Activated CD4-positive, alpha-beta memory T cell treated with anti-CD3 and anti-CD28 coated beads, Interleukin-2, amount 10 ng/mL, durations not matched to agents 7 days and 5 days (primary cell): Measurements from ENCODE around the gene IGFL4. TPM values are rescaled to one million over a fixed set of nuclear protein-coding genes. Genes with fewer than 3 reads are reported as not detected.

Source experiments
- CTCF ChIA-PET: fragments of 350-600 bp; sonication (Branson Sonifier 250); formaldehyde crosslinking; loops from one replicate; lab custom pipeline; 2021; ENCODE audit warnings: antibody characterized with exemption, inconsistent platforms; lab: Charles Lee
- POLR2A ChIA-PET: fragments of 350-600 bp; sonication (Branson Sonifier 250); formaldehyde crosslinking; loops from one replicate; lab custom pipeline; 2021; ENCODE audit warnings: antibody characterized with exemption; lab: Charles Lee
- DNase-seq: peaks from one replicate; pipeline ENCODE4 v3.0.0-alpha.2; 2020
- H3K27ac Mint-ChIP-seq: one replicate; pipeline ENCODE4 v1.8.0; 2021; ENCODE audit warnings: mild to moderate bottlenecking, mixed read lengths
- H3K27me3 Mint-ChIP-seq: one replicate; pipeline ENCODE4 v1.8.0; 2021; ENCODE audit warnings: mixed read lengths
- H3K36me3 Mint-ChIP-seq: one replicate; pipeline ENCODE4 v1.8.0; 2021; ENCODE audit warnings: low read depth, mixed read lengths
- H3K4me1 Mint-ChIP-seq: one replicate; pipeline ENCODE4 v1.8.0; 2021; ENCODE audit warnings: mixed read lengths
- H3K4me3 Mint-ChIP-seq: one replicate; pipeline ENCODE4 v1.8.0; 2021; ENCODE audit warnings: mild to moderate bottlenecking, mixed read lengths
- H3K9me3 Mint-ChIP-seq: one replicate; pipeline ENCODE4 v1.8.0; 2021; ENCODE audit warnings: mixed read lengths
- total RNA-seq, 2 experiments: library from RNA; stranded (reverse); gene quantifications; one replicate each; pipeline ENCODE4 v1.2.3, GENCODE V29; 2021

Gene IGFL4
- total RNA-seq, 2 experiments from 2014 or later: not detected

DNA sequence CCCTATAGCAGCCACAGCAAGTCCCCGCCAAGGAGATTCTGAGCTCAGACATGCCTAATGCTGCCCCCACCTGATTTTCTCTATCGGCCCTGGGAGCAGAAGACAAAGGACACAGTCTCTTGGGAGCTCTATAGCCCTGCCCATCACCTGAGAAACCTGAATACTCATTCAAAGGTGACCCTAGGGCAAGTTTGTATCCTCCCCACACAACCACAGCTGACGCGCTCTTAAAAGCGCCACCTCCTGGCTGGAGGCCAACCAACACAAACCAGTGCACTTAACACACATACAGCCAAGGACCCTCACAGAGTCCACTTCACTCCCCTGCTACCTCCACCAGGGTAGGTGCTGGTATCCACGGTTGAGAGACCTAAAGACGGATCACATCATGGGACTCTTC is 8.8 kb upstream of the IGFL4 start:
- no peak for DNase-seq
- no peaks in the 10 kb centered on the region for H3K36me3 Mint-ChIP-seq
- H3K4me1 Mint-ChIP-seq: no peaks in the 10 kb centered on the region
- H3K4me3 Mint-ChIP-seq: no peak overlapping the region
- H3K9me3 Mint-ChIP-seq: no peaks in the 10 kb centered on the region
- ChIA-PET POLR2A (no interaction called here), CTCF (interaction anchor here (2.5 kb wide), 1 partner anchor 21 kb away, joined by 12 read pairs; no protein-coding TSS in a partner anchor)
- no peak overlapping the region for H3K27ac Mint-ChIP-seq
- H3K27me3 Mint-ChIP-seq: peaks cover 73% of the 10 kb centered on the region

DNA sequence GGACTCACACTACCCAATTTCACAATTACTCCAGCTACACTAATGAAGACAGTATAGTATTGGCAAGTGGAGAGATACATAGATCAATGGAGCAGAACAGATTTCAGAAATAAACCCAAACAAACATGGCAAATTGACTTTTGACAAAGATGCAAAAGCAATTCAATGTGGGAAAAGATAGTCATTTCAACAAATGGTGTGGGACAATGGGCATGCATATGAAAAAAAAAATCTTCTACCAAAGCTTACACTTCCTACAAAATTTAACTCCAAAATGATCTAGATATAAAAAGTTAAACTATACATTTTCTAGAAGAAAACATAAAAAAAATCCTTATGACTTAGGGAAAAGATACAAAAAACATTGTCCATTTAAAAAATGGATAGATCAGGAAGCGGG is 2.7 kb upstream of the IGFL4 start:
- ChIA-PET CTCF (no interaction called here), POLR2A (no interaction called here)
- no peak for DNase-seq
- Mint-ChIP-seq H3K4me1 (no peaks in the 10 kb centered on the region), H3K9me3 (peaks cover 5% of the 10 kb centered on the region), H3K4me3 (no peak overlapping the region), H3K27ac (no peak overlapping the region), H3K36me3 (peaks cover 2% of the 10 kb centered on the region), H3K27me3 (peaks cover 73% of the 10 kb centered on the region)

DNA sequence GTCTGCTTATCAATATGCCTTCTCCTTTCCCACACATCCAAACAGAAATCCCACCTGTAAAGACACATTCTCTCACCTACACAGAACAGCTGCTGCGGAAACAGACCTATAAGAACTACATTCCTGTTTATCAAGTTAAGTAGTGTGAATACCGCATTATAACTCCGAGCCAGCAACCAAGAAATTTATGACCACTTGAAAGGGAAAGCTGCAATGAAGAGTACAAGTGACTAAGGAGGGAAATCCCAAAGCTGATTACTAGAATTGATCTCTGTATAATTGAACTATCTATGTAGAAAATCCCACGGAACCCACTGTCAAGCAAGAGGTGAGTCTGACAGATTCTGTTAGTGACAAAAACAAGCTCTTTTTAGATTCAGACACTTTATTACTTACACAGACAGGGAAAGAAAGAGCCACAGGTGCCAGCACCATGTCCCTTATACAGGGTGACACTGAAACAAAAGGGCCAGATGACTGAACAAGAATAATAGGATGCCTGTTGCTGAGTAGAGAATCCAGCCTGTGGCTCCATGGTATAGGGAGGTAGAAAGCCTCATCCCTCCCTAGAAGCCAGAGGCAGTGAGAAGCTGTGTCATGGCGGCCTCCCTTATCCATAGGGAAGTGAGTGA is 1.6 kb upstream of the IGFL4 start:
- Mint-ChIP-seq H3K27ac (no peak overlapping the region), H3K27me3 (peaks cover 61% of the 10 kb centered on the region), H3K9me3 (peaks cover 5% of the 10 kb centered on the region), H3K36me3 (peaks cover 2% of the 10 kb centered on the region), H3K4me3 (no peak overlapping the region), H3K4me1 (no peaks in the 10 kb centered on the region)
- no peak for DNase-seq
- CTCF ChIA-PET: no interaction called here
- POLR2A ChIA-PET: no interaction called here

DNA sequence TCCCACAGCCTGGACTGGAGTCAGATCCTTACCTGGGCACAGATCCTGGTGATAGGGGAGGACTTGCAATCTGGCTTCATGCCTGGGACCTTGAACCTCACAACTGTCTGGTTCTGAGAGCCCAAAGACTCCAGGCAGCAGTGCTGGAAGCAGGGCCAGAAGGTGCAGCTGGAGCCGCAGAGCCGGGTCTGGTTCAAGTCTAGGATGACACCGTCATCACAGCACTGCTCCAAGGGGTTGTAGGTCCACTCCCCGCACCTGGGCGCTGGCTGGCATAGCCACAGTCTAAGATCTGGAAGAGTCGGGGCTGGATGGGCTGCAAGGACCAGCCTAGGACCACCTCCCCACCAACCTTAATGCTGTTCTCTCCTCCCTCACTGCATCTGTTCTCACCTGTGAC is 677 bp downstream of the IGFL4 start:
- H3K36me3 Mint-ChIP-seq: peaks cover 2% of the 10 kb centered on the region
- DNase-seq: no peak
- CTCF ChIA-PET: no interaction called here
- H3K27me3 Mint-ChIP-seq: peaks cover 46% of the 10 kb centered on the region
- no peak overlapping the region for H3K27ac Mint-ChIP-seq
- POLR2A ChIA-PET: no interaction called here
- no peaks in the 10 kb centered on the region for H3K4me1 Mint-ChIP-seq
- H3K9me3 Mint-ChIP-seq: peaks cover 5% of the 10 kb centered on the region
- H3K4me3 Mint-ChIP-seq: no peak overlapping the region

DNA sequence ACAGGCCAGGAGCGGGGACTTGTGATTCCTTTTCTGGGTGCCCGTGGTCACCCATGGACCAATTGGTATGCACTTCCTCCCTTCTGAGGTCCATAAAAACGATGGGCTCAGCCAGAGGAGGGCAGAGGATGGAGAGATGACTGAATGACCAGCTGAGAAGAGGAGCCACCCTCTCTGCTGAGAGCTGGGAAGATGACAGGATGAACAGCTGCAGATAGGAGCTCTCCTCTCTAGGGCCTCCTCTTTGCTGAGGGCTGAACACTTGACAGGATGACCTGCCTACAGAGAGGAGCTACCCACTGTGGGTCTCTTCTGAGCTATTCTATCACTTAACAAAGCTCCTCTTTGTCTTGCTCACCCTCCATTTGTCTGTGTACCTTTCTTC is 4.1 kb downstream of the IGFL4 start:
- no peaks in the 10 kb centered on the region for H3K9me3 Mint-ChIP-seq
- DNase-seq: no peak
- H3K4me1 Mint-ChIP-seq: no peaks in the 10 kb centered on the region
- CTCF ChIA-PET: interaction anchor here (0.7 kb wide), 1 partner anchor 146 kb away, joined by 5 read pairs; no protein-coding TSS in a partner anchor
- H3K27ac Mint-ChIP-seq: no peak overlapping the region
- peaks cover 23% of the 10 kb centered on the region for H3K27me3 Mint-ChIP-seq
- POLR2A ChIA-PET: no interaction called here
- H3K36me3 Mint-ChIP-seq: no peaks in the 10 kb centered on the region
- H3K4me3 Mint-ChIP-seq: no peak overlapping the region

DNA sequence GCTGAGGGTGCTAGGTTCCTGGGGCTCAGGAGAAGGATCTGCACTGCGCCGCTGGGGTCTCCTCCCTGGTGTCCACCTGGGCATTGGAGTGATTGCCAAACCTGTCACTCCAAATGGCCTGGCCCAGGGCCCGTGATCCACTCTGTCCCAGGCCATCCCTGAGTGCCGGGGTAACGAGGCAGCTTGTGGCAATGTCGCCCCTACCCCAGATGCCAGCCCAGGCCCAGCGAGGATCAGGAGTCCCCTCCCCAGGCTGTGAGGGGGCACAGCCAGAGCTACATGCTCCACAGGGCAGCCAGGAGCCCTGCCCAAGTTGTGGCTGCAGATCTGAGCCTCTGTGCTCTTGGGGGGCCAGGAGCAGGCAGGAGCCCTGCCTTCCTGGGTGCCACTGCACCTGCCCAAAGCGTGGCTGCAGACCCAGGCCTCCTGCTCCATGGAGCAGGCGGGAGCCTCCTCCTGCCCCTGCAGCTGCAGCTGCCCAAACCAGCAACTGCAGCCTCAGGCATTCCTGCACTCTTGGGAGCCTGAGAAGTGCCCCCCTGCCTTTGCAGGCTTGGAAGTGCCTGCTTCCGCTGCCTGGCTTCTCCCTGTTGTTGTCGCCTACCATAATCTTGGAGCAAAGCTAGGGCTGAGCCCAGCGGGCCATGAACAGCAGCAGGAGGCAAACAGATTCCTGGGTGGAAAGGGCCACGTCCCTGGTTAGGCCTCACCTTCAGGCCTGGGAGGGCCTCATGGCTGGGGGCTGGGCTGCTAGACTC is 4.6 kb downstream of the IGFL4 start:
- ChIA-PET POLR2A (no interaction called here), CTCF (no interaction called here)
- no peak for DNase-seq
- Mint-ChIP-seq H3K27ac (no peak overlapping the region), H3K9me3 (no peaks in the 10 kb centered on the region), H3K27me3 (peaks cover 22% of the 10 kb centered on the region), H3K4me3 (no peak overlapping the region), H3K4me1 (no peaks in the 10 kb centered on the region), H3K36me3 (no peaks in the 10 kb centered on the region)

DNA sequence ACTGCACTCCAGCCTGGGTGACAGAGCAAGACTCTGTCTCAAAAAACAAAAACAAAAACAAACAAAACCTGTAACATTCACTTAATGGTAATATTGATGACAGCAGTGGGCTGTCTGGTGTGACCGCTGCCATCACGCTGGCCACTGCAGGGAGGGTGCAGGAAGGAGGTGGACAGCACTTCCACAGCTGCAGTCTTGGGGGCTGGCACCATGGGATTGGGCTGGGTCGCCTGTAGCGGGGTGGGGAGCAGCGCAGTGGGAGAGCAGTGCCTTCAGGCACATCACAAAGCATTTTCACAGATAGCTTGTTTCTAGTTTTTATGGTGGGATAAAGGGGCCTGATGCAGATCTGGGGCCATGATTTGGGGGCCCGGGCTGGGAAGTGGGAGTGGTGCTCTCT is 5.3 kb downstream of the IGFL4 start:
- no peaks in the 10 kb centered on the region for H3K36me3 Mint-ChIP-seq
- no peaks in the 10 kb centered on the region for H3K9me3 Mint-ChIP-seq
- no peak overlapping the region for H3K4me3 Mint-ChIP-seq
- ChIA-PET POLR2A (no interaction called here), CTCF (no interaction called here)
- no peaks in the 10 kb centered on the region for H3K4me1 Mint-ChIP-seq
- no peak for DNase-seq
- H3K27ac Mint-ChIP-seq: no peak overlapping the region
- peaks cover 21% of the 10 kb centered on the region for H3K27me3 Mint-ChIP-seq

DNA sequence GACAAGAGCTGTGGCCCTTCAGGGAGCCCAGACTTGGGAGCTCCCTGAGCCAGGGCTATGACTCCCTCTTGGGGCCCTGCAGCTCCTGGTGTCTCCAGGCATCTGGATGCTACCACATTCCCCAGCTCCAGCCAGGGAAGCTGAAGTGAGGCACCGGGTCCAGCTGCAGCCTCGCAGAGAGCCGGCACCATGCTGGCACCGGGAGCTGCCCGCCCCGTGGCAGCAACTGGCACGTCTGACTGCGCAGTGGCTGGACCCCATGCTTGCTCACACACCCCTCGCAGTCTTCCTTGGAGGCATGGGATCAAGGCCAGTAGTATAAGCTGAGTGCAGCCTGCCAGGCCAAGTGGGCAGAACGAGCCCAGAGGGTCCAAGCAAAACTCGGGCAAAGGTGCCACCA is 7.4 kb downstream of the IGFL4 start:
- H3K4me1 Mint-ChIP-seq: peaks cover 2% of the 10 kb centered on the region
- H3K27me3 Mint-ChIP-seq: peaks cover 17% of the 10 kb centered on the region
- H3K27ac Mint-ChIP-seq: no peak overlapping the region
- no peak overlapping the region for H3K4me3 Mint-ChIP-seq
- no peaks in the 10 kb centered on the region for H3K36me3 Mint-ChIP-seq
- POLR2A ChIA-PET: no interaction called here
- CTCF ChIA-PET: interaction anchor here (0.9 to 1.5 kb wide), 2 partner anchors 232 to 248 kb away, joined by 3 to 5 read pairs; no protein-coding TSS in a partner anchor
- no peak for DNase-seq
- no peaks in the 10 kb centered on the region for H3K9me3 Mint-ChIP-seq

DNA sequence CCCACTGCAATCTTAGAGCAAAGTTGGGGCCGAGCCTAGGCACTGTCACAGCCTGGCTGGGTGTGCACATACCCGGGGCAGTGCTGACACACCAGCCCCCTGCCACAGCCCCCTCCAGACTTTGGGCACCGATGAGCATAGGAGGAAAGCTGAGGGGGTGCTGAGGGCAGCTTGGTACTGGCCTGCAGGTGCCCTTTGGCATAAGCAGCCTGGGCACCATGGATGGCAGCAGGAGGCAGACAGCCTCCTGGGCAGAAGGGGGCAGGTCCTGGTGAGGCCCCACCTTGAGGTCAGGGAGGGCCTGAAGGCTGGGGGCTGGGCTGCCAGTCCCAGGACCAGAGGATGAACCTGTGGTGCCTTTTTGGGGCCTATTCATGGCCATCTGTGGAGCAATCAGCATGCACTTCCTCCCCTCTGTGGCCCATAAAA is 8.2 kb downstream of the IGFL4 start:
- Mint-ChIP-seq H3K9me3 (no peaks in the 10 kb centered on the region), H3K4me3 (no peak overlapping the region), H3K4me1 (peaks cover 2% of the 10 kb centered on the region), H3K27me3 (peaks cover 17% of the 10 kb centered on the region), H3K27ac (no peak overlapping the region), H3K36me3 (no peaks in the 10 kb centered on the region)
- POLR2A ChIA-PET: no interaction called here
- CTCF ChIA-PET: interaction anchor here (0.9 to 1.5 kb wide), 2 partner anchors 232 to 249 kb away, joined by 3 to 5 read pairs; no protein-coding TSS in a partner anchor
- DNase-seq: no peak

DNA sequence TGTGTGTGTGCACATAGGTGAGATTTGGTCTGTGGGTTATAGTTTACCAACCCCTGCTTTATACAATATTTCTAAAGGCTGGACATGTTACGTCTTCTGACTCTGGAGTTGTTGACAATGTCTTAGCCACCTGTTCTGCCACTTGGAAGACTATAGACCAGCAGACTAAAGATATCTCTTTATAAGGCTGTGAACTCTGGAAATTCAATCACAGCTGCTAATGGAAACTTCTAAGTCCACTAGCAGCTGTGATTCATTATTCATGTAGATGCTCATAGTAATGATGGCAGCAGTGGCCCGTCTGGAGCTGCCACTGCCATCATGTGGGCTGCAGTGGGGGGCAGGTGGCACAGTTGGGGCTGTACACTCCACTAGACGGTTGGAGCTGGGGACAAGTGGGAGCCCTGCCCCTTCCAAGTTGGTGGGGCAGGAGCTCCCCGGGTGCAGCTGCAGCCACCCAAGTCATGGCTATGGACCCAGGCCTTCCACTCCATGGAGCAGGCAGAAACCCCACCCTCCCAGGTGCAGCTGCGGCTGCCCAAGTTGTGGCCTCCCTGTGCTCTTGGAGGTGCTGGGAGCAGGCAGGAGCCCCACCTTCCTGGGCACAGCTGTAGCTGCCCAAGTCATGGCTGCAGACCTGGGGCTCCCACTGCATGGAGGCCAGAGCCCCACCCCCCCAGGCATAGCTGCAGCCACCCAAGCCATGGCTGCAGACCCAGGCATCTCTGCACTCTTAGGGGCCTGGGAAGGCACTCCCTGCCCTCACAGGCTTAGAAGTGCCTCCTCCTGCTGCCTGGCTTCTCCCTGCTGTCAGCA is 8.8 kb downstream of the IGFL4 start:
- peaks cover 2% of the 10 kb centered on the region for H3K4me1 Mint-ChIP-seq
- DNase-seq: no peak
- H3K9me3 Mint-ChIP-seq: no peaks in the 10 kb centered on the region
- no peak overlapping the region for H3K27ac Mint-ChIP-seq
- ChIA-PET CTCF (interaction anchor here (0.7 kb wide), 1 partner anchor 233 kb away, joined by 3 read pairs; no protein-coding TSS in a partner anchor), POLR2A (no interaction called here)
- H3K36me3 Mint-ChIP-seq: no peaks in the 10 kb centered on the region
- H3K27me3 Mint-ChIP-seq: peaks cover 16% of the 10 kb centered on the region
- H3K4me3 Mint-ChIP-seq: no peak overlapping the region

DNA sequence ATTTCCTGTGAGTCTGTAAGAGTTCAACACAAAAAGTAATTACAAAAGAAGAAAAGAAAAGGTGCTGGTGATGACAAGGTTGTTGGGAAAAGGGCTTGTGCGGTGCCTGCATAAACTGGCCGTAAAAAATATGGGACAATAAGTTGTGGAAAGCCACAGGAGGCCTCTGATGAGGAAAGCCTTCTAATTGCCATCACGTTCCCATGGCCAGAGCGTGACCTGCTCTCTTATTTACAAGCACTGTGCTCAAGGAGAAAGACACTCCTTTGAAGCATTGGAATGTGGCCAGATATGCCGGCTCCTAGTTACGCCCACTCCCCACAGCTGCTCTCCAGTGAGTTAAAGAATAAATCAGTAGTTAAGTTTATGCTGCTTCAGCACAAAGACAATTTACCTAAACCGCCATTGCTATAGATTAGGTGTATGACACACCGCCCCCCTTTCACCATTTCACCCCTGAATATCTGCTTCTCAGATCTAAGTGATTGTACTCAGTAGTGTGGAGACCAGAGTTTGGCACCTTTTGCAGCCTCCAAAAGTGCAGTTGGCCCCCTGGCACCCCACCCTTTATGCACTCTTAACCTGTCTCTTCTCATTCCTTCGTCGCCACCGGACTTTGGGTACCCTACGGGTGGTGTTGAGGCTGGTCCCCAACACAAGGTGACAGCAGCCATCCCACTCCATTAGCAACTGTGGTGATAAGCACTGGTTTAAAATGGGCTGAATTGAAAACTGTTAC is 9.8 kb downstream of the IGFL4 start:
- Mint-ChIP-seq H3K27ac (no peak overlapping the region), H3K36me3 (no peaks in the 10 kb centered on the region), H3K4me1 (peaks cover 10% of the 10 kb centered on the region), H3K4me3 (no peak overlapping the region), H3K27me3 (peaks cover 20% of the 10 kb centered on the region), H3K9me3 (no peaks in the 10 kb centered on the region)
- DNase-seq: no peak
- CTCF ChIA-PET: no interaction called here
- POLR2A ChIA-PET: no interaction called here

DNA sequence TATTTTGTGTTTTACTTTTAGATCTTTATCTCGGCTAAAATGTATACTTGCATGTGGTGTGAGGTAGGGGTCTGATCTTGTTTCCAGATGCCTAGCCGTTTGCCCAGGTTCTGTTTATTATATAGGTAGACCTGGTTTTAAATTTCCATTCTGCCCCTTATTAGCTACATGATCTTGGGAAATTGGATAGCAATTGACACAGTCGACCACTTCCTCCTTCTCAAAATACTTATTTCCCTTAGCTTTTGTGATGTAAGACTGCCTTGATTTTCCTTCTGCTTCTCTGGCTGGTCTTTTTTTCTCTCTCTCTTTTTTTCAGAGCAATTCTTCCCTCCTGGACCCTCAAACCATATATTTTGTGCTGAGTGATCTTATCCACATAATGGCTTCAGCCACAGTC is 15.0 kb downstream of the IGFL4 start:
- no peaks in the 10 kb centered on the region for H3K36me3 Mint-ChIP-seq
- H3K4me3 Mint-ChIP-seq: no peak overlapping the region
- ChIA-PET POLR2A (no interaction called here), CTCF (interaction anchor here (0.8 to 5.0 kb wide), 2 partner anchors 9 to 240 kb away, joined by 3 to 58 read pairs; no protein-coding TSS in a partner anchor)
- DNase-seq: no peak
- peaks cover 29% of the 10 kb centered on the region for H3K27me3 Mint-ChIP-seq
- H3K27ac Mint-ChIP-seq: no peak overlapping the region
- H3K4me1 Mint-ChIP-seq: peaks cover 13% of the 10 kb centered on the region
- no peaks in the 10 kb centered on the region for H3K9me3 Mint-ChIP-seq
